ENCODE data around the gene SORCS3. TPM values are rescaled to one million over a fixed set of nuclear protein-coding genes. Genes with fewer than 3 reads are reported as not detected.

The SORCS3 gene
- total RNA-seq, 1 donor = 2.5 TPM

GRCh38 chr10:105258674-105259065, 617.6 kb downstream of the SORCS3 start:
- Histone ChIP-seq H3K4me3 (ENCODE audit: low read length) (no peak overlapping the region), H3K4me1 (ENCODE audit: insufficient read depth, low read length) (no peaks in the 10 kb centered on the region)

GRCh38 chr10:105259201-105259600, 618.1 kb downstream of the SORCS3 start:
- Histone ChIP-seq H3K4me1 (ENCODE audit: insufficient read depth, low read length) (no peaks in the 10 kb centered on the region), H3K27me3 (ENCODE audit: insufficient read depth, low read length) (no peaks in the 10 kb centered on the region), H3K9me3 (ENCODE audit: low read depth, low read length) (no peaks in the 10 kb centered on the region), H3K4me3 (ENCODE audit: low read length) (no peak overlapping the region)

More at GRCh38 chr10:105258674-105259065, 617.6 kb downstream of the SORCS3 start:
- Histone ChIP-seq H3K9me3 (ENCODE audit: low read depth, low read length) (no peaks in the 10 kb centered on the region), H3K27me3 (ENCODE audit: insufficient read depth, low read length) (no peaks in the 10 kb centered on the region)

DNA sequence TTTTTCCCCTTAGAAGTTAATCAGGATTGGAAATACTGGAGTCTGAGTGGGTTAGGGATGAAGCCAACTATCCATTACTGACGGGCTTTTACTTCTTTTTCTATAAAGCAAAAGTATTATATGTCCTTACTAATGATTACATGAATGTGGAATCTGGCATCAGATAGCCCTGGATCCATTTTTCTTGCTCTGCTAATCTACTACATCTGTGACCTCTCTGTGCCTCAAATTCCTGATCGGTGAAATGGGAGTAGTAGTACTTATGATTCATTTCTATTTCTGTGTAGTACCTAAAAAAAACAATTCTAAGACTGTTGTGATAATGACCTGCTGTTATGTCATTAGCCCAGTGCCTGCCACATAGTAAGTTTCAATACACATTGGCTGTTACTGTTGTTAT, 621.6 kb downstream of the SORCS3 start:
- Histone ChIP-seq H3K27me3 (ENCODE audit: insufficient read depth, low read length) (no peaks in the 10 kb centered on the region), H3K4me3 (ENCODE audit: low read length) (no peak overlapping the region), H3K9me3 (ENCODE audit: low read depth, low read length) (no peaks in the 10 kb centered on the region), H3K4me1 (ENCODE audit: insufficient read depth, low read length) (no peaks in the 10 kb centered on the region)

- Histone ChIP-seq H3K9me3 (ENCODE audit: low read depth, low read length) (no peaks in the 10 kb centered on the region), H3K4me1 (ENCODE audit: insufficient read depth, low read length) (no peaks in the 10 kb centered on the region), H3K27me3 (ENCODE audit: insufficient read depth, low read length) (no peaks in the 10 kb centered on the region), H3K4me3 (ENCODE audit: low read length) (no peak overlapping the region)
Observed at GRCh38 chr10:105266966-105267539, 626.0 kb downstream of the SORCS3 start.

GRCh38 chr10:105268961-105269360, 627.9 kb downstream of the SORCS3 start:
- Histone ChIP-seq H3K4me1 (ENCODE audit: insufficient read depth, low read length) (no peaks in the 10 kb centered on the region), H3K27me3 (ENCODE audit: insufficient read depth, low read length) (no peaks in the 10 kb centered on the region), H3K4me3 (ENCODE audit: low read length) (no peak overlapping the region), H3K9me3 (ENCODE audit: low read depth, low read length) (no peaks in the 10 kb centered on the region)

DNA sequence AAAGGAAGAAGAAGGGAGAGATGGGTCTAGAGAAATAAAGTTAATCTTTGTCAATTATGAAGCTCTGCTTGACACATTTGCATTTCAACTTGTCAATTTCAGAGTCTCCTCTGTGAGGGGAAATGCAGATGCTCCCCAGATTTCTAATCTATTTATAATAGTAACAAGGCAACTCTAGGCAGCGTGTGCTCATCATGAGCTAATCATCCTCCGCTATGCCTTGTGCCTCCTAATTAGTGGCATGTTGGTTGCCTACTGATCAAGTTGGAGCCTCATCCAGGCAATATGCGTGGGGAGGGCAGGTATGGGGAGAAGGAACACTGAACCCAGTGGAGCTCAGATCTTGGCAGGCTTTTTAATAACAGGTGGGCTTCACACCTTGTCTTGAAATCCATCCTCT, 628.6 kb downstream of the SORCS3 start:
- H3K4me3 ChIP-seq (ENCODE audit: low read length) = no peak overlapping the region
- H3K4me1 ChIP-seq (ENCODE audit: insufficient read depth, low read length) = no peaks in the 10 kb centered on the region
- no peaks in the 10 kb centered on the region for H3K27me3 ChIP-seq (ENCODE audit: insufficient read depth, low read length)
- no peaks in the 10 kb centered on the region for H3K9me3 ChIP-seq (ENCODE audit: low read depth, low read length)

GRCh38 chr10:105274556-105275070, 633.5 kb downstream of the SORCS3 start:
- H3K9me3 ChIP-seq (ENCODE audit: low read depth, low read length) = no peaks in the 10 kb centered on the region
- no peaks in the 10 kb centered on the region for H3K27me3 ChIP-seq (ENCODE audit: insufficient read depth, low read length)
- H3K4me1 ChIP-seq (ENCODE audit: insufficient read depth, low read length) = no peaks in the 10 kb centered on the region
- H3K4me3 ChIP-seq (ENCODE audit: low read length) = no peak overlapping the region

- Histone ChIP-seq H3K9me3 (ENCODE audit: low read depth, low read length) (no peaks in the 10 kb centered on the region), H3K27me3 (ENCODE audit: insufficient read depth, low read length) (no peaks in the 10 kb centered on the region), H3K4me1 (ENCODE audit: insufficient read depth, low read length) (no peaks in the 10 kb centered on the region), H3K4me3 (ENCODE audit: low read length) (no peak overlapping the region)
Observed at GRCh38 chr10:105278439-105278838, 637.3 kb downstream of the SORCS3 start.

DNA sequence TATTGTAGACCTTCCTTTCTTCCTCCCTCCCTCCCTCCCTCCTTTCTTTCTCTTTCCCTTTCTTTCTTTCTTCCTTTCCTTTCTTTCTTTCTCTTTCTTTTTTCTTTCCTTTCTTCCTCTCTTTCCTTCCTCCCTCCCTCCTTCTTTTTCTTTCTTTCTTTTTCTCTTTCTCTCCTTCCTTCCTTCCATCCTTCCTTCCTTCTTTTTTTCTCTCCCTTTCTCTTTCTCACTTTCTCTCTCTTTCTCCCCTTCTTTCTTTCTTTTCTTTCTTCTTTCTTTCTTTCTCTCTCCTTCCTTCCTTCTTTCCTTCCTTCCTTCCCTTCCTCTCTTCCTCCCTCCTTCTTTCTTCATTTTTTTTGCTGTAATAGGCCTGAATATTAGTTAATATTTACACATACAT, 638.0 kb downstream of the SORCS3 start:
- Histone ChIP-seq H3K27me3 (ENCODE audit: insufficient read depth, low read length) (no peaks in the 10 kb centered on the region), H3K4me3 (ENCODE audit: low read length) (no peak overlapping the region), H3K4me1 (ENCODE audit: insufficient read depth, low read length) (no peaks in the 10 kb centered on the region), H3K9me3 (ENCODE audit: low read depth, low read length) (no peaks in the 10 kb centered on the region)

GRCh38 chr10:105280895-105281294, 639.8 kb downstream of the SORCS3 start:
- no peaks in the 10 kb centered on the region for H3K27me3 ChIP-seq (ENCODE audit: insufficient read depth, low read length)
- no peak overlapping the region for H3K4me3 ChIP-seq (ENCODE audit: low read length)
- H3K9me3 ChIP-seq (ENCODE audit: low read depth, low read length) = no peaks in the 10 kb centered on the region
- H3K4me1 ChIP-seq (ENCODE audit: insufficient read depth, low read length) = no peaks in the 10 kb centered on the region

GRCh38 chr10:105284476-105285215, 643.6 kb downstream of the SORCS3 start:
- Histone ChIP-seq H3K9me3 (ENCODE audit: low read depth, low read length) (no peaks in the 10 kb centered on the region), H3K4me3 (ENCODE audit: low read length) (no peak overlapping the region), H3K27me3 (ENCODE audit: insufficient read depth, low read length) (no peaks in the 10 kb centered on the region), H3K4me1 (ENCODE audit: insufficient read depth, low read length) (no peaks in the 10 kb centered on the region)

- H3K4me1 ChIP-seq (ENCODE audit: insufficient read depth, low read length) = no peaks in the 10 kb centered on the region
- H3K4me3 ChIP-seq (ENCODE audit: low read length) = no peak overlapping the region
- no peaks in the 10 kb centered on the region for H3K27me3 ChIP-seq (ENCODE audit: insufficient read depth, low read length)
- H3K9me3 ChIP-seq (ENCODE audit: low read depth, low read length) = no peaks in the 10 kb centered on the region
Observed at GRCh38 chr10:105288026-105288425, 646.9 kb downstream of the SORCS3 start.

DNA sequence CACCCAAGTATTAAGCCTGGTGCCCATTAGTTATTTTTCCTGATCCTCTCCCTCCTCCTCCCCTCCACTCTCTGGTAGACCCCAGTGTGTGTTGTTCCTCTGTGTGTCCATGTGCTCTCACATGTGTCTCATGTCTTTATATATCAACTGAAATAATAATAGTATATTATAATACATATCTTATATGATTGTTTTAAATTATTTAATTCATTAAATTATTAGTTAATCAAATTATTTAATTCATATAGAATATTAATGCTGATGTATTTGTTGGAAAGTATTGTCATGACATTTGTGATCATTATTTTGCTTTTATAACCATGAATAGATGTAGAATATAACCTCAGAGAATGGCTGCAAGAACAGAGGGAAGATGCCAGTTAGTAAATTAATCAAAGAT, 647.5 kb downstream of the SORCS3 start:
- H3K27me3 ChIP-seq (ENCODE audit: insufficient read depth, low read length) = no peaks in the 10 kb centered on the region
- no peak overlapping the region for H3K4me3 ChIP-seq (ENCODE audit: low read length)
- H3K9me3 ChIP-seq (ENCODE audit: low read depth, low read length) = no peaks in the 10 kb centered on the region
- H3K4me1 ChIP-seq (ENCODE audit: insufficient read depth, low read length) = no peaks in the 10 kb centered on the region

GRCh38 chr10:105291571-105291970, 650.5 kb downstream of the SORCS3 start:
- H3K27me3 ChIP-seq (ENCODE audit: insufficient read depth, low read length) = no peaks in the 10 kb centered on the region
- no peaks in the 10 kb centered on the region for H3K9me3 ChIP-seq (ENCODE audit: low read depth, low read length)
- no peak overlapping the region for H3K4me3 ChIP-seq (ENCODE audit: low read length)
- no peaks in the 10 kb centered on the region for H3K4me1 ChIP-seq (ENCODE audit: insufficient read depth, low read length)

GRCh38 chr10:105292236-105292635, 651.1 kb downstream of the SORCS3 start:
- H3K27me3 ChIP-seq (ENCODE audit: insufficient read depth, low read length) = no peaks in the 10 kb centered on the region
- no peak overlapping the region for H3K4me3 ChIP-seq (ENCODE audit: low read length)
- H3K9me3 ChIP-seq (ENCODE audit: low read depth, low read length) = no peaks in the 10 kb centered on the region

More at GRCh38 chr10:105292236-105292635, 651.1 kb downstream of the SORCS3 start:
- H3K4me1 ChIP-seq (ENCODE audit: insufficient read depth, low read length) = no peaks in the 10 kb centered on the region
